Measurements from ENCODE around the gene MTNR1A. TPM values are rescaled to one million over a fixed set of nuclear protein-coding genes. Genes with fewer than 3 reads are reported as not detected.

Gene MTNR1A
- total and polyA plus RNA-seq, 4 donors, result not detected

GRCh38 chr4:186551849-186552248 lies 3.5 kb downstream of the MTNR1A start (continued):
- TF ChIP-seq, protein P1, sequence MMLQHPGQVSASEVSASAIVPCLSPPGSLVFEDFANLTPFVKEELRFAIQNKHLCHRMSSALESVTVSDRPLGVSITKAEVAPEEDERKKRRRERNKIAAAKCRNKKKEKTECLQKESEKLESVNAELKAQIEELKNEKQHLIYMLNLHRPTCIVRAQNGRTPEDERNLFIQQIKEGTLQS (IDR thresholded peaks at IDR 0.05), result no peak
- no peak for TF ChIP-seq NR2F2 (IDR thresholded peaks at IDR 0.05)
- TF ChIP-seq FOXA1 (IDR thresholded peaks at IDR 0.05), result no peak

GRCh38 chr4:186545436-186545835 lies 9.9 kb downstream of the MTNR1A start:
- no peaks in the 10 kb centered on the region for H3K36me3 ChIP-seq (ENCODE audit: control insufficient read depth in 4 of 4, insufficient read depth in 3 of 4, low read depth in 1 of 4, low read length in 3 of 4)
- peaks cover 0 to 14% (median 8%) of the 10 kb centered on the region in 4 donors for H3K9me3 ChIP-seq (ENCODE audit: control insufficient read depth in 4 of 4, low read length in 3 of 4)
- TF ChIP-seq EGR1 (IDR thresholded peaks at IDR 0.05; ENCODE audit: low read depth in 2 of 2) (no peak), GABPA (IDR thresholded peaks at IDR 0.05 in 1 of 2, conservative IDR thresholded peaks at IDR 0.05 in 1 of 2) (no peak), HNF4G (IDR thresholded peaks at IDR 0.05) (no peak)
- no peak for DNase-seq (ENCODE audit: low spot score)
- H3K27me3 ChIP-seq (ENCODE audit: control insufficient read depth in 4 of 4, insufficient read depth in 4 of 4, low read length in 3 of 4), result peaks cover 0 to 3% (median 0%) of the 10 kb centered on the region in 4 donors
- no peak overlapping the region for H3K27ac ChIP-seq (ENCODE audit: low read depth in 1 of 2, low read length in 2 of 2)
- H3K4me3 ChIP-seq (ENCODE audit: low read depth in 1 of 3, low read length in 3 of 3), result no peak overlapping the region
- WGBS, result 70% methylated on average over 7 of the region's 7 CpGs
- no peaks in the 10 kb centered on the region for H3K4me1 ChIP-seq (ENCODE audit: control insufficient read depth in 4 of 4, insufficient read depth in 4 of 4, low read length in 3 of 4)
- no peak overlapping the region for H3K9ac ChIP-seq (ENCODE audit: low read depth in 1 of 2, low read length in 2 of 2)

- Histone ChIP-seq H3K9me3 (ENCODE audit: control insufficient read depth in 4 of 4, low read length in 3 of 4) (peaks cover 4 to 14% (median 8%) of the 10 kb centered on the region in 4 donors), H3K27me3 (ENCODE audit: control insufficient read depth in 4 of 4, insufficient read depth in 4 of 4, low read length in 3 of 4) (no peaks in the 10 kb centered on the region), H3K9ac (ENCODE audit: low read depth in 1 of 2, low read length in 2 of 2) (no peak overlapping the region), H3K4me3 (ENCODE audit: low read depth in 1 of 3, low read length in 3 of 3) (no peak overlapping the region), H3K4me1 (ENCODE audit: control insufficient read depth in 4 of 4, insufficient read depth in 4 of 4, low read length in 3 of 4) (no peaks in the 10 kb centered on the region), H3K36me3 (ENCODE audit: control insufficient read depth in 4 of 4, insufficient read depth in 3 of 4, low read depth in 1 of 4, low read length in 3 of 4) (no peaks in the 10 kb centered on the region), H3K27ac (ENCODE audit: low read depth in 1 of 2, low read length in 2 of 2) (no peak overlapping the region)
- WGBS, result 95% methylated on average over 2 of the region's 2 CpGs
- no peak for TF ChIP-seq ZBTB33 (IDR thresholded peaks at IDR 0.05)
- TF ChIP-seq YY1 (IDR thresholded peaks at IDR 0.05), result no peak
- no peak for TF ChIP-seq GABPA (IDR thresholded peaks at IDR 0.05 in 1 of 2, conservative IDR thresholded peaks at IDR 0.05 in 1 of 2)
- no peak for TF ChIP-seq HNF4G (IDR thresholded peaks at IDR 0.05)
- TF ChIP-seq TAF1 (conservative IDR thresholded peaks at IDR 0.05), result no peak
- TF ChIP-seq MAX (IDR thresholded peaks at IDR 0.05), result no peak
- DNase-seq (ENCODE audit: low spot score), result no peak
Observed at GRCh38 chr4:186543206-186543605, 12.2 kb downstream of the MTNR1A start.

DNA sequence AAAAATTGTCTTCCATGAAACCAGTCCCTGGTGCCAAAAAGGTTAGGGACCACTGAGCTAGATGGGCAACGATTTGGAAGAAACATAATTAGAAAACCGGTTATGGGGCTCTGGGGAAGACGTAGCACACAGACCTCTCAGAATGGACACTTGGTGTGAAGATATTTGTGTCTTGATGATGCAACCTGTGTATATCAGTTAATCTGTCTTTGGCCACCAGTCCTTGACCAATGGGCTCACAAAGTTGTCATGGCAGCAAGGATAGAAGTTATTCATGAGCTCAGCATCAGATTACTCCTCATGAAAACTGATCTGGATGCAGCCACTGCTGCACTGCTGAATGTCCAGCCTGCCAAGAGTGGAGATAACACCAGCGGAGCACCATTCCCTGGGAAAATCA lies 13.6 kb downstream of the MTNR1A start:
- no peak overlapping the region for H3K4me3 ChIP-seq (ENCODE audit: low read depth in 1 of 3, low read length in 3 of 3)
- no peak for TF ChIP-seq TAF1 (conservative IDR thresholded peaks at IDR 0.05)
- TF ChIP-seq YY1 (IDR thresholded peaks at IDR 0.05), result no peak
- TF ChIP-seq EGR1 (IDR thresholded peaks at IDR 0.05; ENCODE audit: low read depth in 2 of 2), result no peak
- no peak for TF ChIP-seq FOXA1 (IDR thresholded peaks at IDR 0.05)
- no peak for TF ChIP-seq CTCF (IDR thresholded peaks at IDR 0.05; ENCODE audit: low read depth, low read length, missing input control)
- TF ChIP-seq, protein P2, sequence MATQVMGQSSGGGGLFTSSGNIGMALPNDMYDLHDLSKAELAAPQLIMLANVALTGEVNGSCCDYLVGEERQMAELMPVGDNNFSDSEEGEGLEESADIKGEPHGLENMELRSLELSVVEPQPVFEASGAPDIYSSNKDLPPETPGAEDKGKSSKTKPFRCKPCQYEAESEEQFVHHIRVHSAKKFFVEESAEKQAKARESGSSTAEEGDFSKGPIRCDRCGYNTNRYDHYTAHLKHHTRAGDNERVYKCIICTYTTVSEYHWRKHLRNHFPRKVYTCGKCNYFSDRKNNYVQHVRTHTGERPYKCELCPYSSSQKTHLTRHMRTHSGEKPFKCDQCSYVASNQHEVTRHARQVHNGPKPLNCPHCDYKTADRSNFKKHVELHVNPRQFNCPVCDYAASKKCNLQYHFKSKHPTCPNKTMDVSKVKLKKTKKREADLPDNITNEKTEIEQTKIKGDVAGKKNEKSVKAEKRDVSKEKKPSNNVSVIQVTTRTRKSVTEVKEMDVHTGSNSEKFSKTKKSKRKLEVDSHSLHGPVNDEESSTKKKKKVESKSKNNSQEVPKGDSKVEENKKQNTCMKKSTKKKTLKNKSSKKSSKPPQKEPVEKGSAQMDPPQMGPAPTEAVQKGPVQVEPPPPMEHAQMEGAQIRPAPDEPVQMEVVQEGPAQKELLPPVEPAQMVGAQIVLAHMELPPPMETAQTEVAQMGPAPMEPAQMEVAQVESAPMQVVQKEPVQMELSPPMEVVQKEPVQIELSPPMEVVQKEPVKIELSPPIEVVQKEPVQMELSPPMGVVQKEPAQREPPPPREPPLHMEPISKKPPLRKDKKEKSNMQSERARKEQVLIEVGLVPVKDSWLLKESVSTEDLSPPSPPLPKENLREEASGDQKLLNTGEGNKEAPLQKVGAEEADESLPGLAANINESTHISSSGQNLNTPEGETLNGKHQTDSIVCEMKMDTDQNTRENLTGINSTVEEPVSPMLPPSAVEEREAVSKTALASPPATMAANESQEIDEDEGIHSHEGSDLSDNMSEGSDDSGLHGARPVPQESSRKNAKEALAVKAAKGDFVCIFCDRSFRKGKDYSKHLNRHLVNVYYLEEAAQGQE (IDR thresholded peaks at IDR 0.05), result no peak
- TF ChIP-seq FOXA2 (IDR thresholded peaks at IDR 0.05), result no peak
- no peak for TF ChIP-seq NR2F2 (IDR thresholded peaks at IDR 0.05)
- H3K9ac ChIP-seq (ENCODE audit: low read depth in 1 of 2, low read length in 2 of 2), result no peak overlapping the region
- H3K4me1 ChIP-seq (ENCODE audit: control insufficient read depth in 4 of 4, insufficient read depth in 4 of 4, low read length in 3 of 4), result no peaks in the 10 kb centered on the region
- H3K9me3 ChIP-seq (ENCODE audit: control insufficient read depth in 4 of 4, low read length in 3 of 4), result peaks cover 4 to 12% (median 7%) of the 10 kb centered on the region in 4 donors
- no peak for DNase-seq (ENCODE audit: low spot score)
- no peaks in the 10 kb centered on the region for H3K27me3 ChIP-seq (ENCODE audit: control insufficient read depth in 4 of 4, insufficient read depth in 4 of 4, low read length in 3 of 4)
- H3K36me3 ChIP-seq (ENCODE audit: control insufficient read depth in 4 of 4, insufficient read depth in 3 of 4, low read depth in 1 of 4, low read length in 3 of 4), result no peaks in the 10 kb centered on the region
- H3K27ac ChIP-seq (ENCODE audit: low read depth in 1 of 2, low read length in 2 of 2), result no peak overlapping the region
- 77% methylated on average over 4 of the region's 4 CpGs for WGBS

Measured in liver (tissue), 9 donors.